ENCODE results near the gene RHBDL2.

- TF ChIP-seq CTCF (conservative IDR thresholded peaks at IDR 0.05; ENCODE audit: low read depth in 2 of 2) (no peak), POLR2AphosphoS5 (IDR thresholded peaks at IDR 0.05; ENCODE audit: low read depth) (no peak), EZH2 (IDR thresholded peaks at IDR 0.05; ENCODE audit: low read depth, unreplicated experiment) (no peak), REST (IDR thresholded peaks at IDR 0.05; ENCODE audit: unreplicated experiment) (no peak)
Measured at GRCh38 chr1:38929476-38929875, 12.2 kb downstream of the RHBDL2 start.
